MM.1S (cell line): ENCODE measurements around the gene NEU4.

Source experiments
- CTCF ChIP-seq: fragments of 300-600 bp; sonication (generic); IDR thresholded peaks from 2 replicates; pipeline ENCODE4 v1.5.1; 2016; ENCODE audit warnings: antibody characterized with exemption, low read length, mixed read lengths
- EZH2 ChIP-seq: fragments of 300-600 bp; sonication (generic); optimal IDR thresholded peaks from 2 replicates; pipeline ENCODE3; 2017; ENCODE audit warnings: low read depth, mild to moderate bottlenecking, antibody characterized with exemption, low read length, mixed read lengths
- EZH2phosphoT487 ChIP-seq: fragments of 300-600 bp; sonication (generic); IDR thresholded peaks from 2 replicates; pipeline ENCODE4 v1.6.1; 2018; ENCODE audit warnings: antibody characterized with exemption, low read length

GRCh38 chr2:241774419-241775222, 34.4 kb upstream of the NEU4 start:
- no peak for TF ChIP-seq CTCF
- no peak for TF ChIP-seq EZH2
- TF ChIP-seq EZH2phosphoT487: no peak
